Spleen (tissue), 7 donors: ENCODE measurements around the gene CYB561.

Experiments
- CTCF ChIP-seq, 11 experiments: fragments of 200-600 bp in 7 of 11; fragments of 450-650 bp in 4 of 11; sonication (generic) in 4 of 11; IDR thresholded peaks in 8 of 11; conservative IDR thresholded peaks in 3 of 11; 1 replicate in 7 of 11; 2 replicates in 4 of 11; pipeline versions ENCODE4 v1.4.0 to v1.8.0; 2016 to 2021; ENCODE audit warnings: antibody characterized with exemption in 11 of 11, inconsistent platforms in 4 of 11, mild to moderate bottlenecking in 1 of 11
- POLR2A ChIP-seq, 3 donors: fragments of 450-650 bp; IDR thresholded peaks; one replicate each; pipeline ENCODE4 v1.5.1; 2017; ENCODE audit warnings: antibody characterized with exemption in 3 of 3, mild to moderate bottlenecking in 1 of 3
- POLR2AphosphoS5 ChIP-seq, 3 donors: sonication (generic); formaldehyde crosslinking; IDR thresholded peaks; one replicate each; pipeline ENCODE4 v1.5.1; 2017; ENCODE audit warnings: antibody characterized with exemption in 3 of 3
- donor health status: DM: no; HTN: no; CAD: no; lungs with moderate emphysema.
- donor health status: DM: no; HTN: no; CAD: no.
- donor health status: DM: no; HTN: no; CAD: no.

GRCh38 chr17:63395075-63395805, 50.9 kb downstream of the CYB561 start:
- TF ChIP-seq POLR2A (IDR thresholded peaks at IDR 0.05) (no peak), CTCF (IDR thresholded peaks at IDR 0.05 in 8 of 11, conservative IDR thresholded peaks at IDR 0.05 in 3 of 11) (no peak), POLR2AphosphoS5 (IDR thresholded peaks at IDR 0.05) (no peak)
